GM10248 (cell line): ENCODE measurements around the gene TLE3.

Source experiments
- CTCF ChIA-PET: fragments of 300-600 bp; sonication (Branson Sonifier 250); formaldehyde crosslinking; extraction: SDS; loops from one replicate; lab custom pipeline; 2021; ENCODE audit warnings: antibody characterized with exemption; lab: Yijun Ruan, JAX
- POLR2A ChIA-PET: fragments of 350-650 bp; sonication (Branson Sonifier 250); formaldehyde crosslinking; extraction: SDS; loops from one replicate; lab custom pipeline; 2020; ENCODE audit warnings: antibody characterized with exemption; lab: Yijun Ruan, JAX
- DNase-seq: peaks from one replicate; pipeline ENCODE4 v3.0.0; 2012; ENCODE audit errors: extremely low spot score
- CTCF ChIP-seq: IDR thresholded peaks from 2 replicates; pipeline ENCODE4 v1.5.1; 2012; ENCODE audit warnings: mild to moderate bottlenecking, low read depth; ENCODE audit errors: extremely low read depth, missing control alignments, control extremely low read depth

The TLE3 gene

GRCh38 chr15:70023769-70024491, 73.8 kb downstream of the TLE3 start:
- TF ChIP-seq CTCF = no peak
- CTCF ChIA-PET = interaction anchor here (0.8 to 2.3 kb wide), 10 partner anchors 9 to 464 kb away, joined by 3 to 9 read pairs (median 4); no protein-coding TSS in a partner anchor
- no peak for DNase-seq
- POLR2A ChIA-PET = interaction anchor here (1.2 to 1.4 kb wide), 2 partner anchors 12 to 13 kb away, joined by 3 to 4 read pairs; no protein-coding TSS in a partner anchor

GRCh38 chr15:70023064-70023768, 74.5 kb downstream of the TLE3 start:
- ChIA-PET POLR2A (interaction anchor here (0.6 to 1.2 kb wide), 2 partner anchors 14 to 19 kb away, joined by 3 to 4 read pairs; no protein-coding TSS in a partner anchor), CTCF (interaction anchor here (0.8 to 2.3 kb wide), 10 partner anchors 8 to 465 kb away, joined by 3 to 9 read pairs (median 4); no protein-coding TSS in a partner anchor)
- DNase-seq = peak; percentile 72
- TF ChIP-seq CTCF = no peak

- no peak for DNase-seq
- TF ChIP-seq CTCF = no peak
- ChIA-PET POLR2A (no interaction called here), CTCF (no interaction called here)
These were observed 77.5 kb downstream of the TLE3 start for GRCh38 chr15:70020229-70020628.

- ChIA-PET POLR2A (no interaction called here), CTCF (interaction anchor here (1.0 to 1.1 kb wide), 2 partner anchors 9 to 17 kb away, joined by 3 read pairs; no protein-coding TSS in a partner anchor)
- peak; percentile 41 for DNase-seq
- no peak for TF ChIP-seq CTCF
These were observed 78.8 kb downstream of the TLE3 start for GRCh38 chr15:70018646-70019600.

GRCh38 chr15:70017801-70018200, 79.9 kb downstream of the TLE3 start:
- ChIA-PET POLR2A (no interaction called here), CTCF (interaction anchor here (1.3 kb wide), 1 partner anchor 38 kb away, joined by 3 read pairs; no protein-coding TSS in a partner anchor)
- DNase-seq = no peak
- TF ChIP-seq CTCF = no peak

GRCh38 chr15:70017025-70017424, 80.7 kb downstream of the TLE3 start:
- TF ChIP-seq CTCF = no peak
- no peak for DNase-seq
- CTCF ChIA-PET = interaction anchor here (1.3 kb wide), 1 partner anchor 38 kb away, joined by 3 read pairs; no protein-coding TSS in a partner anchor
- POLR2A ChIA-PET = no interaction called here
